WTC11 (cell line): Measurements from ENCODE around the gene DUOX2. TPM values are rescaled to one million over a fixed set of nuclear protein-coding genes. Genes with fewer than 3 reads are reported as not detected.

Source experiments
- ATAC-seq: fragments of 200-7000 bp; cut with Tn5 transposase; 2 replicates; pipeline ENCODE4 v1.10.0; 2021; ENCODE audit warnings: mild to moderate bottlenecking, moderate library complexity
- CTCF ChIA-PET: fragments of 300-600 bp; sonication (Branson Sonifier 250); formaldehyde crosslinking; loops from one replicate; lab custom pipeline; 2021; ENCODE audit warnings: antibody characterized with exemption; lab: Charles Lee
- POLR2A ChIA-PET: fragments of 350-600 bp; sonication (Branson Sonifier 250); formaldehyde crosslinking; loops from one replicate; lab custom pipeline; 2021; ENCODE audit warnings: antibody characterized with exemption; lab: Charles Lee
- DNase-seq: peaks from one replicate; pipeline ENCODE4 v3.0.0; 2021; ENCODE audit warnings: low spot score
- H3K27ac Mint-ChIP-seq: 2 replicates; pipeline ENCODE4 v1.8.0; 2021; ENCODE audit warnings: mixed read lengths
- H3K27me3 Mint-ChIP-seq: 2 replicates; pipeline ENCODE4 v1.8.0; 2021; ENCODE audit warnings: low read depth, mild to moderate bottlenecking, moderate library complexity, mixed read lengths
- H3K36me3 Mint-ChIP-seq: 2 replicates; pipeline ENCODE4 v1.8.0; 2021; ENCODE audit warnings: mixed read lengths
- H3K4me1 Mint-ChIP-seq: 2 replicates; pipeline ENCODE4 v1.8.0; 2022; ENCODE audit warnings: mixed read lengths
- H3K4me3 Mint-ChIP-seq: 2 replicates; pipeline ENCODE4 v1.8.0; 2021; ENCODE audit warnings: mild to moderate bottlenecking, moderate library complexity, mixed read lengths
- H3K9me3 Mint-ChIP-seq: 2 replicates; pipeline ENCODE4 v1.8.0; 2021; ENCODE audit warnings: mixed read lengths
- CREB1 ChIP-seq: sonication (generic); formaldehyde crosslinking; IDR thresholded peaks from 2 replicates; pipeline ENCODE4 v1.8.0; 2023; ENCODE audit warnings: mild to moderate bottlenecking, missing genetic modification reagents
- CREM ChIP-seq: sonication (generic); formaldehyde crosslinking; IDR thresholded peaks from 2 replicates; pipeline ENCODE4 v1.8.1; 2022; ENCODE audit warnings: mild to moderate bottlenecking, missing genetic modification reagents, moderate library complexity
- CTCF ChIP-seq: fragments of 200-600 bp; IDR thresholded peaks from 2 replicates; pipeline ENCODE4 v1.8.0; 2022; ENCODE audit warnings: antibody characterized with exemption
- ELF4 ChIP-seq: sonication (generic); formaldehyde crosslinking; IDR thresholded peaks from 2 replicates; pipeline ENCODE4 v1.8.1; 2022; ENCODE audit warnings: low read depth, mild to moderate bottlenecking, moderate library complexity, missing genetic modification reagents
- EMX1 ChIP-seq: fragments of 250-450 bp; sonication (Bioruptor Pico); IDR thresholded peaks from 2 replicates; pipeline ENCODE4 v1.8.0; 2021; ENCODE audit warnings: mild to moderate bottlenecking
- FOXJ3 ChIP-seq: sonication (generic); formaldehyde crosslinking; IDR thresholded peaks from 2 replicates; pipeline ENCODE4 v1.9.0; 2021; ENCODE audit warnings: missing genetic modification reagents, mild to moderate bottlenecking, borderline replicate concordance
- KAT7 ChIP-seq: sonication (generic); formaldehyde crosslinking; IDR thresholded peaks from 2 replicates; pipeline ENCODE4 v1.8.1; 2023; ENCODE audit warnings: missing genetic modification reagents, mild to moderate bottlenecking, borderline replicate concordance
- MXD4 ChIP-seq: fragments of 250-450 bp; sonication (Bioruptor Pico); IDR thresholded peaks from 2 replicates; pipeline ENCODE4 v1.8.0; 2021; ENCODE audit warnings: mild to moderate bottlenecking, moderate library complexity, borderline replicate concordance
- NFYB ChIP-seq: sonication (generic); formaldehyde crosslinking; conservative IDR thresholded peaks from 2 replicates; pipeline ENCODE4 v1.8.0; 2022; ENCODE audit warnings: low read depth, missing genetic modification reagents
- NR3C1 ChIP-seq: sonication (generic); formaldehyde crosslinking; conservative IDR thresholded peaks from 2 replicates; pipeline ENCODE4 v1.8.1; 2023; ENCODE audit warnings: low read depth, mild to moderate bottlenecking, missing genetic modification reagents
- SOX15 ChIP-seq: fragments of 250-450 bp; sonication (Bioruptor Pico); IDR thresholded peaks from 2 replicates; pipeline ENCODE4 v1.9.0; 2021; ENCODE audit warnings: mild to moderate bottlenecking
- ZMAT4 ChIP-seq: fragments of 250-450 bp; sonication (Bioruptor Pico); IDR thresholded peaks from 2 replicates; pipeline ENCODE4 v1.9.0; 2021; ENCODE audit warnings: mild to moderate bottlenecking
- ZNF121 ChIP-seq: sonication (generic); formaldehyde crosslinking; IDR thresholded peaks from 2 replicates; pipeline ENCODE4 v1.8.0; 2023; ENCODE audit warnings: missing genetic modification reagents
- ZNF138 ChIP-seq: sonication (generic); formaldehyde crosslinking; conservative IDR thresholded peaks from 2 replicates; pipeline ENCODE4 v1.8.1; 2022; ENCODE audit warnings: mild to moderate bottlenecking, moderate library complexity, missing genetic modification reagents
- ZNF263 ChIP-seq: sonication (generic); formaldehyde crosslinking; IDR thresholded peaks from 2 replicates; pipeline ENCODE4 v1.8.1; 2022; ENCODE audit warnings: low read depth, mild to moderate bottlenecking, moderate library complexity, missing genetic modification reagents
- ZNF396 ChIP-seq: fragments of 250-450 bp; sonication (Bioruptor Pico); IDR thresholded peaks from 2 replicates; pipeline ENCODE4 v1.8.0; 2021; ENCODE audit warnings: mild to moderate bottlenecking, moderate library complexity, borderline replicate concordance
- total RNA-seq: library from RNA; stranded (reverse); gene quantifications from 3 replicates; pipeline ENCODE4 v1.2.3, GENCODE V29; 2021
- TF ChIP-seq, protein P1 (sequence below): sonication (generic); formaldehyde crosslinking; IDR thresholded peaks from 2 replicates; pipeline ENCODE4 v1.8.1; 2022; ENCODE audit warnings: low read depth, mild to moderate bottlenecking, moderate library complexity, missing genetic modification reagents, borderline replicate concordance
- TF ChIP-seq, protein P2 (sequence below): fragments of 250-450 bp; sonication (Bioruptor Pico); IDR thresholded peaks from 2 replicates; pipeline ENCODE4 v1.8.0; 2021; ENCODE audit warnings: mild to moderate bottlenecking
- TF ChIP-seq, protein P3 (sequence below): sonication (generic); formaldehyde crosslinking; IDR thresholded peaks from 2 replicates; pipeline ENCODE4 v1.8.1; 2023; ENCODE audit warnings: mild to moderate bottlenecking, missing genetic modification reagents
- TF ChIP-seq, protein P4 (sequence below): fragments of 250-450 bp; sonication (Bioruptor Pico); IDR thresholded peaks from 2 replicates; pipeline ENCODE4 v1.9.0; 2021; ENCODE audit warnings: mild to moderate bottlenecking, borderline replicate concordance

DUOX2 gene
- total RNA-seq, 1 experiment from 2014 or later, result 0.13 TPM

DNA sequence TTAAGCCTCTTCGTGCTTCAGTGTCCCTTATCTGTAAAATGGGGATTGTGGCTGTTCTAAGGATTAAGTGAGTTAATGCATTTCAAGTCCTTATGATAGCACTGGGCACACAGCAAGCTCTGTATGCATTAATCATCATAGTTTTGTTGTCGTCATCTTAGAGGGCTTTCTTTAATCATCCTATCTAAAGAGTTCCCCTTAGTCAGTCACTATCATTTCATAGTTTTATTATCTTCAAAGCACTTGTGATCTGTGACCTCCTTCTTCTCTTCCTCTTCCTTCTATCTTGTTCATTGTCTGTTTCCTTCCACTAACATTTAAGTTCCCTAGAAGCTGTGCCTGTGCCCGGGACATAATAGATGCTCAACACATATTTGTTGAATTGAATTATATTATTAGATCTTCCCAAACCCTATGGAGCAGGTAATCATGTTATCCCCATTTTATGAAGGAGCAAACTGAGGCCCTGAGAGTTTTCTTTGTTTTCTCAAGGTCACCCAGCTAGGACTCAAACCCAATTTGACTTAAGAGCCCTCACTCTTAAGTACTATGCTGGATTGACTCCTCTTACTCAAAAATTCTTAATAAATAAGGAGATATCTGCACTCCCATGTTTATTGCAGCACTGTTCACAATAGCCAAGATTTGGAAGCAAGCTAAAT lies 24.1 kb downstream of the DUOX2 start (continued):
- TF ChIP-seq CTCF (no peak), ZNF138 (no peak), NR3C1 (CRISPR knock-in tag) (no peak), KAT7 (no peak), CREB1 (no peak), MXD4 (CRISPR knock-in tag) (no peak), ZMAT4 (no peak)
- TF ChIP-seq, protein P1, sequence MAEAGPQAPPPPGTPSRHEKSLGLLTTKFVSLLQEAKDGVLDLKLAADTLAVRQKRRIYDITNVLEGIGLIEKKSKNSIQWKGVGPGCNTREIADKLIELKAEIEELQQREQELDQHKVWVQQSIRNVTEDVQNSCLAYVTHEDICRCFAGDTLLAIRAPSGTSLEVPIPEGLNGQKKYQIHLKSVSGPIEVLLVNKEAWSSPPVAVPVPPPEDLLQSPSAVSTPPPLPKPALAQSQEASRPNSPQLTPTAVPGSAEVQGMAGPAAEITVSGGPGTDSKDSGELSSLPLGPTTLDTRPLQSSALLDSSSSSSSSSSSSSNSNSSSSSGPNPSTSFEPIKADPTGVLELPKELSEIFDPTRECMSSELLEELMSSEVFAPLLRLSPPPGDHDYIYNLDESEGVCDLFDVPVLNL (CRISPR knock-in tag), result no peak
- TF ChIP-seq, protein P2, sequence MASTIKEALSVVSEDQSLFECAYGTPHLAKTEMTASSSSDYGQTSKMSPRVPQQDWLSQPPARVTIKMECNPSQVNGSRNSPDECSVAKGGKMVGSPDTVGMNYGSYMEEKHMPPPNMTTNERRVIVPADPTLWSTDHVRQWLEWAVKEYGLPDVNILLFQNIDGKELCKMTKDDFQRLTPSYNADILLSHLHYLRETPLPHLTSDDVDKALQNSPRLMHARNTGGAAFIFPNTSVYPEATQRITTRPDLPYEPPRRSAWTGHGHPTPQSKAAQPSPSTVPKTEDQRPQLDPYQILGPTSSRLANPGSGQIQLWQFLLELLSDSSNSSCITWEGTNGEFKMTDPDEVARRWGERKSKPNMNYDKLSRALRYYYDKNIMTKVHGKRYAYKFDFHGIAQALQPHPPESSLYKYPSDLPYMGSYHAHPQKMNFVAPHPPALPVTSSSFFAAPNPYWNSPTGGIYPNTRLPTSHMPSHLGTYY, result no peak
- TF ChIP-seq, protein P3, sequence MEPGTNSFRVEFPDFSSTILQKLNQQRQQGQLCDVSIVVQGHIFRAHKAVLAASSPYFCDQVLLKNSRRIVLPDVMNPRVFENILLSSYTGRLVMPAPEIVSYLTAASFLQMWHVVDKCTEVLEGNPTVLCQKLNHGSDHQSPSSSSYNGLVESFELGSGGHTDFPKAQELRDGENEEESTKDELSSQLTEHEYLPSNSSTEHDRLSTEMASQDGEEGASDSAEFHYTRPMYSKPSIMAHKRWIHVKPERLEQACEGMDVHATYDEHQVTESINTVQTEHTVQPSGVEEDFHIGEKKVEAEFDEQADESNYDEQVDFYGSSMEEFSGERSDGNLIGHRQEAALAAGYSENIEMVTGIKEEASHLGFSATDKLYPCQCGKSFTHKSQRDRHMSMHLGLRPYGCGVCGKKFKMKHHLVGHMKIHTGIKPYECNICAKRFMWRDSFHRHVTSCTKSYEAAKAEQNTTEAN (CRISPR knock-in tag), result no peak

DNA sequence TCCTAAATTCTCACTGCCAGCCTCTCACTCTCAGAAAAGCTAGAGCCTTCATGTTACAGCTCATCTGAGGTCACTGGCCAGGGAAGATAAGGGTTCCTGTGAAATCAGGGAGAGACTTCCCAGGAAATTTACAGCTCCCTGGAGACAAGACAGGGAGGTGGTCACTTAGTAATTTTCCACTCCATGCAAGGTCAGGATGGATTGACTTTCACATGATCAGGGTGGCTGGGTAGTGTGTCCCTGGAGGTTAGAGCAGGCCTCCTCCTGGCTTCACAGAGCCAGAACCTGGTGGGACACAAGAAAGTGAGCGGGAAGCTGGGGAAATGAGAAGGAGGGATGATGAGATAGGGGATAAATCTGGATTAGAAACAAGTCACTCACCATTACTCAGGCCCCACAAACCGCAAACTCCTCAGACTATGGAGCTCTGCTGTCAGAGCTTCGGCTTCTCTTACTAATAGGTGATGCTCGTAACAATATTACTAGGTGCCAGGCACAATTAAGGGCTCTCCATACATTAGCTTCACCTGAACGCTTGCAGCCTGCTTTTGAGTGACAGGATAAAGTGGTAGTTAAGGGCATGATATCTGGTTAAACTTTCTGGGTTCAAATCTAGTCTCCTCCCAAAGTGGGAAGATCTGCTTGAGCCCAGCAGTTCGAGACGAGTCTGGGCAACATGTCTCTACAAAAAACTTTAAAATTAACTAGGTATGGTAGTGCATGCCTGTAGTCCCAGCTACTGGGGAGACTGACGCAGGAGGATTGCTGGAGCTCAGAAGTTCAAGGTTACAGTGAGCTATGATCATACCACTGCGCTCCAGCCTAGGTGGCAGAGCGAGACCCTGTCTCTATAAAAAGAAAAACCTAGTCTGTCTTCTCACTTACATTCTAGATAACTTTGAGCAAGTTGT lies 24.9 kb downstream of the DUOX2 start:
- CTCF ChIA-PET, result interaction anchor here (1.2 to 2.1 kb wide), 3 partner anchors 20 to 38 kb away, joined by 3 to 9 read pairs (median 3); no protein-coding TSS in a partner anchor
- Mint-ChIP-seq H3K36me3 (no peaks in the 10 kb centered on the region), H3K27ac (no peak overlapping the region), H3K4me3 (no peak overlapping the region), H3K4me1 (no peaks in the 10 kb centered on the region), H3K27me3 (peaks cover 14% of the 10 kb centered on the region), H3K9me3 (no peaks in the 10 kb centered on the region)
- POLR2A ChIA-PET, result no interaction called here
- no peak for DNase-seq
- ATAC-seq, result no peak
- TF ChIP-seq ELF4 (CRISPR knock-in tag) (no peak), CTCF (no peak), EMX1 (CRISPR knock-in tag) (no peak), SOX15 (CRISPR knock-in tag) (no peak), CREM (CRISPR knock-in tag) (no peak), FOXJ3 (CRISPR knock-in tag) (no peak), ZNF396 (CRISPR knock-in tag) (no peak), NFYB (CRISPR knock-in tag) (no peak), MXD4 (CRISPR knock-in tag) (no peak), ZNF121 (no peak), ZNF263 (CRISPR knock-in tag) (no peak), CREB1 (no peak)
- TF ChIP-seq, protein P4, sequence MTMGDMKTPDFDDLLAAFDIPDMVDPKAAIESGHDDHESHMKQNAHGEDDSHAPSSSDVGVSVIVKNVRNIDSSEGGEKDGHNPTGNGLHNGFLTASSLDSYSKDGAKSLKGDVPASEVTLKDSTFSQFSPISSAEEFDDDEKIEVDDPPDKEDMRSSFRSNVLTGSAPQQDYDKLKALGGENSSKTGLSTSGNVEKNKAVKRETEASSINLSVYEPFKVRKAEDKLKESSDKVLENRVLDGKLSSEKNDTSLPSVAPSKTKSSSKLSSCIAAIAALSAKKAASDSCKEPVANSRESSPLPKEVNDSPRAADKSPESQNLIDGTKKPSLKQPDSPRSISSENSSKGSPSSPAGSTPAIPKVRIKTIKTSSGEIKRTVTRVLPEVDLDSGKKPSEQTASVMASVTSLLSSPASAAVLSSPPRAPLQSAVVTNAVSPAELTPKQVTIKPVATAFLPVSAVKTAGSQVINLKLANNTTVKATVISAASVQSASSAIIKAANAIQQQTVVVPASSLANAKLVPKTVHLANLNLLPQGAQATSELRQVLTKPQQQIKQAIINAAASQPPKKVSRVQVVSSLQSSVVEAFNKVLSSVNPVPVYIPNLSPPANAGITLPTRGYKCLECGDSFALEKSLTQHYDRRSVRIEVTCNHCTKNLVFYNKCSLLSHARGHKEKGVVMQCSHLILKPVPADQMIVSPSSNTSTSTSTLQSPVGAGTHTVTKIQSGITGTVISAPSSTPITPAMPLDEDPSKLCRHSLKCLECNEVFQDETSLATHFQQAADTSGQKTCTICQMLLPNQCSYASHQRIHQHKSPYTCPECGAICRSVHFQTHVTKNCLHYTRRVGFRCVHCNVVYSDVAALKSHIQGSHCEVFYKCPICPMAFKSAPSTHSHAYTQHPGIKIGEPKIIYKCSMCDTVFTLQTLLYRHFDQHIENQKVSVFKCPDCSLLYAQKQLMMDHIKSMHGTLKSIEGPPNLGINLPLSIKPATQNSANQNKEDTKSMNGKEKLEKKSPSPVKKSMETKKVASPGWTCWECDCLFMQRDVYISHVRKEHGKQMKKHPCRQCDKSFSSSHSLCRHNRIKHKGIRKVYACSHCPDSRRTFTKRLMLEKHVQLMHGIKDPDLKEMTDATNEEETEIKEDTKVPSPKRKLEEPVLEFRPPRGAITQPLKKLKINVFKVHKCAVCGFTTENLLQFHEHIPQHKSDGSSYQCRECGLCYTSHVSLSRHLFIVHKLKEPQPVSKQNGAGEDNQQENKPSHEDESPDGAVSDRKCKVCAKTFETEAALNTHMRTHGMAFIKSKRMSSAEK (CRISPR knock-in tag), result no peak
